HCT116 (cell line): ENCODE data around the gene WFDC6. TPM values are rescaled to one million over a fixed set of nuclear protein-coding genes. Genes with fewer than 3 reads are reported as not detected.
"Not testable (repeated sequence)": the region's sequence is repeated elsewhere in the genome, so short reads cannot be mapped to it uniquely, and the experiment has no call there.

Experiments used
- ATAC-seq: fragments of 200-7000 bp; cut with Tn5 transposase; 2 replicates; pipeline ENCODE4 v1.9.1; 2020; ENCODE audit warnings: mild to moderate bottlenecking, moderate library complexity
- BruUV-seq: library from RNA; stranded (reverse); fragments of 400-500 nt; replicated peaks from 2 replicates; lab custom pipeline; 2021; lab: Mats Ljungman, UMichigan
- CTCF ChIA-PET: fragments of 300-600 bp; sonication (Branson Sonifier 250); formaldehyde crosslinking; loops from one replicate; lab custom pipeline; 2021; ENCODE audit warnings: antibody characterized with exemption; lab: Charles Lee
- POLR2A ChIA-PET: fragments of 300-600, 350-600 bp; sonication (Branson Sonifier 250); formaldehyde crosslinking; loops from one replicate; lab custom pipeline; 2021; ENCODE audit warnings: antibody characterized with exemption; lab: Charles Lee
- RAD21 ChIA-PET, 2 experiments: fragments of 300-600 bp; sonication (Branson Sonifier 250); formaldehyde crosslinking; loops; one replicate each; lab custom pipeline; 2023; ENCODE audit warnings: low total read pairs in 2 of 2; ENCODE audit not compliant: uncharacterized antibody in 2 of 2, unreplicated experiment in 2 of 2, low non-redundant PET in 1 of 2; lab: Charles Lee
- DNase-seq: peaks from one replicate; pipeline ENCODE4 v3.0.0-alpha.2; 2010; ENCODE audit warnings: low read depth, low spot score
- H2AFZ ChIP-seq: fragments of 200-600 bp; shearing (Covaris generic), sonication (generic); 2 replicates; pipeline ENCODE4 v1.6.1; 2017; ENCODE audit warnings: low read depth, mixed run types, mixed read lengths, antibody characterized with exemption, low read length; ENCODE audit not compliant: poor library complexity, severe bottlenecking
- H3K27ac ChIP-seq: 2 replicates; pipeline ENCODE4 v1.5.1; 2012; ENCODE audit warnings: low read depth, low read length
- H3K27me3 ChIP-seq: fragments of 200-600 bp; sonication (generic); 2 replicates; pipeline ENCODE4 v1.6.1; 2016; ENCODE audit warnings: mixed run types, low read length, mixed read lengths; ENCODE audit not compliant: insufficient read depth
- H3K36me3 ChIP-seq, 2 experiments: fragments of 200-500 bp in 1 of 2; fragments of 200-600 bp in 1 of 2; sonication (Bioruptor generic) in 1 of 2; sonication (generic) in 1 of 2; 2 replicates each; pipeline versions ENCODE4 v1.5.1 to v1.6.1; 2014 to 2016; ENCODE audit warnings: low read length in 2 of 2, inconsistent platforms in 1 of 2, mixed read lengths in 1 of 2, mixed run types in 1 of 2; ENCODE audit not compliant: insufficient read depth in 2 of 2, control insufficient read depth in 1 of 2
- H3K4me1 ChIP-seq, 2 experiments: fragments of 200-600 bp in 1 of 2; sonication (generic) in 1 of 2; 2 replicates each; pipeline versions ENCODE4 v1.5.1 to v1.6.1; 2012 to 2017; ENCODE audit warnings: low read length in 2 of 2, inconsistent platforms in 1 of 2, mild to moderate bottlenecking in 1 of 2, mixed read lengths in 1 of 2, mixed run types in 1 of 2, moderate library complexity in 1 of 2; ENCODE audit not compliant: insufficient read depth in 2 of 2, control insufficient read depth in 1 of 2
- H3K4me2 ChIP-seq: fragments of 200-600 bp; sonication (generic); 2 replicates; pipeline ENCODE4 v1.6.1; 2017; ENCODE audit warnings: mixed run types, low read length, mixed read lengths
- H3K4me3 ChIP-seq, 2 experiments: fragments of 200-600 bp in 1 of 2; sonication (generic) in 1 of 2; replicated peaks in 1 of 2; 2 replicates each; pipeline ENCODE4 v1.5.1; 2011 to 2016; ENCODE audit warnings: low read length in 2 of 2, control low read depth in 1 of 2, low read depth in 1 of 2, mild to moderate bottlenecking in 1 of 2, mixed read lengths in 1 of 2, mixed run types in 1 of 2
- H3K79me2 ChIP-seq: fragments of 200-600 bp; sonication (generic); 2 replicates; pipeline ENCODE4 v1.6.1; 2017; ENCODE audit warnings: mild to moderate bottlenecking, mixed run types, low read length, moderate library complexity, mixed read lengths; ENCODE audit not compliant: insufficient read depth
- H3K9ac ChIP-seq: fragments of 200-600 bp; sonication (generic); 2 replicates; pipeline ENCODE4 v1.6.1; 2016; ENCODE audit warnings: low read length, mixed read lengths
- H3K9me2 ChIP-seq: fragments of 200-600 bp; sonication (generic), shearing (Covaris generic); 2 replicates; pipeline ENCODE4 v1.6.1; 2017; ENCODE audit warnings: mixed run types, mild to moderate bottlenecking, moderate library complexity; ENCODE audit not compliant: insufficient read depth
- H3K9me3 ChIP-seq, 2 experiments: fragments of 200-500 bp in 1 of 2; fragments of 200-600 bp in 1 of 2; sonication (Bioruptor generic) in 1 of 2; sonication (generic) in 1 of 2; 2 replicates each; pipeline ENCODE4 v1.6.1; 2014 to 2017; ENCODE audit warnings: low read length in 2 of 2, mixed read lengths in 2 of 2, inconsistent platforms in 1 of 2, low read depth in 1 of 2, mild to moderate bottlenecking in 1 of 2, mixed run types in 1 of 2, moderate library complexity in 1 of 2; ENCODE audit not compliant: control insufficient read depth in 1 of 2, insufficient read depth in 1 of 2
- H4K20me1 ChIP-seq: fragments of 200-600 bp; sonication (generic), shearing (Covaris generic); 2 replicates; pipeline ENCODE4 v1.6.1; 2017; ENCODE audit warnings: mixed run types, mild to moderate bottlenecking, moderate library complexity; ENCODE audit not compliant: insufficient read depth
- CBX3 ChIP-seq: IDR thresholded peaks from 2 replicates; pipeline ENCODE4 v1.6.1; 2012; ENCODE audit warnings: low read depth
- CEBPB ChIP-seq: IDR thresholded peaks from 2 replicates; pipeline ENCODE4 v1.6.1; 2012; ENCODE audit warnings: low read depth
- ELF1 ChIP-seq: IDR thresholded peaks from 2 replicates; pipeline ENCODE4 v1.6.1; 2012; ENCODE audit warnings: low read depth, borderline replicate concordance
- EZH2phosphoT487 ChIP-seq: fragments of 200-600 bp; IDR thresholded peaks from 2 replicates; pipeline ENCODE4 v1.6.1; 2018; ENCODE audit warnings: antibody characterized with exemption, borderline replicate concordance
- FOSL1 ChIP-seq: IDR thresholded peaks from 2 replicates; pipeline ENCODE4 v1.6.1; 2012; ENCODE audit warnings: low read depth
- SP1 ChIP-seq: IDR thresholded peaks from 2 replicates; pipeline ENCODE4 v1.6.1; 2012; ENCODE audit warnings: low read depth
- TCF7L2 ChIP-seq: IDR thresholded peaks from 2 replicates; pipeline ENCODE4 v1.7.0; 2011; ENCODE audit warnings: borderline replicate concordance, inconsistent platforms; ENCODE audit not compliant: insufficient read depth, insufficient read length; ENCODE audit errors: extremely low read depth
- intact Hi-C: fragments of 100-400 bp; cut with micrococcal nuclease; formaldehyde crosslinking; loops from 2 replicates; pipeline ENCODE4 v1.10.0; 2022
- total RNA-seq: library from RNA; stranded (reverse); gene quantifications from one replicate; pipeline ENCODE4 v1.2.1, GENCODE V29; 2021; ENCODE audit not compliant: unreplicated experiment

WFDC6 gene
- total RNA-seq, 1 experiment from 2014 or later: not detected

DNA sequence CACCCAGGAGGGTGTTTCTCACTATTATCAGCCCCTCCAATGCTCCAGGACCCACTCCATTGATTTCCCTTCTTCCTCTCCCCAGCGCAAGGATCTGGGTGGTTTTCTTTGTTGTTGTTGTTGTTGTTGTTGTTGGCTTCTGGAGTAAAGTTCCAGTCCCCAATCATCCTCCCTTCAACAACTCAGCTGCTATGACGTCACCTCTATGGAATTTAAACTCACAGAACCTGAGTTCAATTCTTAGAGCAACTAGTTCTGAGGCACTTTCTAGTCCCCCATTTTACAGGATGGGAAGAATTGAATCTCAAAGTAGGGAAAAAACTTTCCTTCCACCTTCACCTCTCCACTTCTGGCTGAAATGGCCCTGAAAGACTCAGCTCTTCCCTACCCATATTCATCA, 49.5 kb upstream of the WFDC6 start:
- TF ChIP-seq CBX3 (no peak), CEBPB (no peak), FOSL1 (0 out of 2 replicates have a peak, but pooled peaks have one; percentile 8), ELF1 (no peak), TCF7L2 (no peak), EZH2phosphoT487 (no peak), SP1 (no peak)
- H3K4me3 ChIP-seq: no peak overlapping the region
- DNase-seq: no peak
- no peaks in the 10 kb centered on the region for H3K27me3 ChIP-seq
- no peaks in the 10 kb centered on the region for H3K9me2 ChIP-seq
- no peak overlapping the region for H3K9ac ChIP-seq
- BruUV-seq: no TSS peak
- ChIA-PET RAD21 (no interaction called here), CTCF (interaction anchor here (1.2 to 1.6 kb wide), 2 partner anchors 40 to 106 kb away, joined by 3 to 5 read pairs; partner anchors contain the start of gene WFDC10A), POLR2A (no interaction called here)
- H3K36me3 ChIP-seq: no peaks in the 10 kb centered on the region
- H3K4me2 ChIP-seq: no peak overlapping the region
- H3K4me1 ChIP-seq: peaks cover 0 to 7% of the 10 kb centered on the region in 2 experiments; a peak in 2 of 4 replicates
- H3K9me3 ChIP-seq: no peaks in the 10 kb centered on the region
- no peaks in the 10 kb centered on the region for H4K20me1 ChIP-seq
- H3K79me2 ChIP-seq: no peaks in the 10 kb centered on the region
- no peak overlapping the region for H3K27ac ChIP-seq
- intact Hi-C loops: no loop called here
- H2AFZ ChIP-seq: no peak overlapping the region
- no peak for ATAC-seq

DNA sequence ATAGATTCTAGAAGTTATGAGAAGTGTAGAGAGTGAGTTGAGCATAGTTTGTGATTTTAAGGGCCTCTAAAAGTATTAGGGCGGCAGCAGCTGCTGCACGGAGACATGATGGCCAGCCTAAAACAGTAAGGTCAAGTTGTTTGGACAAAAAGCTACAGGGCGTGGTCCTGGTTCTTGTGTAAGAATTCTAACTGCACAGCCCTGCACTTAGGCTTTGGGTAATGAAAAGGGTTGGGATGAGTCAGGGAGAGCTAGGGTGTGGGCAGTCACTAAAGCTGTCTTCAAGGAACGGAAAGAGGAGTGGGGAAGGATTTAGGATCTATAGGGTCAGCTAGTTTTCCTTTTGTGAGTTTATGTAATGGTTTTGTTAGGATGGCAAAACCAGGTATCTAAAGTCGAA, 46.7 kb upstream of the WFDC6 start:
- intact Hi-C loops: not testable (repeated sequence)

DNA sequence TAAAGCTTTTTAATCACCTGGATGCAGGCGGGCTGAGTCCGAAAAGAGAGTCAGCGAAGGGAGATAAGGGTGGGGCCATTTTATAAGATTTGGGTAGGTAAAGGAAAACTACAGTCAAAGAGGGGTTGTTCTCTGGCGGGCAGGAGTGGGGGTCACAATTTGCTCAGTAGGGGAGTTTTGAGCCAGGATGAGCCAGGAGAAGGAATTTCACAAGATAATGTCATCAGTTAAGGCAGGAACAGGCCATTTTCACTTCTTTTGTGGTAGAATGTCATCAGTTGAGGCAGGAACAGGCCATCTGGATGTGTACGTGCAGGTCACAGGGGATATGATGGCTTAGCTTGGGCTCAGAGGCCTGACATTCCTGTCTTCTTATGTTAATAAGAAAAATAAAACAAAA, 45.0 kb upstream of the WFDC6 start:
- ATAC-seq, H3K4me1 ChIP-seq, H3K9me3 ChIP-seq, BruUV-seq, H2AFZ ChIP-seq, H3K27ac ChIP-seq, H3K36me3 ChIP-seq, H3K9ac ChIP-seq, H3K4me2 ChIP-seq, POLR2A ChIA-PET, H4K20me1 ChIP-seq, RAD21 ChIA-PET, H3K9me2 ChIP-seq, intact Hi-C loops, H3K79me2 ChIP-seq, CTCF ChIA-PET, H3K27me3 ChIP-seq, H3K4me3 ChIP-seq, DNase-seq: not testable (repeated sequence)

More for the DNA sequence above, 46.7 kb upstream of the WFDC6 start:
- H3K79me2 ChIP-seq, H3K9ac ChIP-seq, ATAC-seq, H4K20me1 ChIP-seq, CTCF ChIA-PET, H3K4me2 ChIP-seq, H3K36me3 ChIP-seq, H3K4me3 ChIP-seq, BruUV-seq, H3K9me3 ChIP-seq, RAD21 ChIA-PET, H3K27ac ChIP-seq, H3K4me1 ChIP-seq, H2AFZ ChIP-seq, DNase-seq, H3K9me2 ChIP-seq, H3K27me3 ChIP-seq: not testable (repeated sequence)
- POLR2A ChIA-PET: interaction anchor here (0.6 kb wide), 1 partner anchor 225 kb away, joined by 3 read pairs; no protein-coding TSS in a partner anchor
